ENCODE data around the gene XRCC4. TPM values are rescaled to one million over a fixed set of nuclear protein-coding genes. Genes with fewer than 3 reads are reported as not detected.

The XRCC4 gene
- total RNA-seq, 1 donor from 2014 or later = 15.5 TPM

DNA sequence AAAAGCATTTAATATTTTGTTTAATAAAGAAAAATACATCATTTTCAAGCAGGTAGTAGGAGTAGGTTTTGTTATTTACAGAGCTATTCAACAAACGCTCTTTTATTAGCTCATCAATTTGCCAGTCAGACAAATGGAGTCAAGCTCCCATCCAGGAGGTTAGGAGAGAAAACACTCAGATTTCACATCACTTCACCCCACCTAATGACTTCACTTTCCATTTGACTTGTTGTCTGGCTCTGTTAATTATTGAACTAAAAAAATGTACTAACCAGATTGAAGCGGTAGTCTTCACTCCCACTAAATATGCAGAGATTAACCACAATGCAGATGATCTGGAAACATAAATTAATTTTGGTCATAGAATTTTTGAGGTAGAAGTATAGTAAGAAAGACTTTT lies 200.6 kb downstream of the XRCC4 start:
- H3K27me3 Mint-ChIP-seq (ENCODE audit: low read depth, unreplicated experiment) = no peaks in the 10 kb centered on the region
- no peaks in the 10 kb centered on the region for H3K9me3 ChIP-seq (ENCODE audit: insufficient read depth, low read depth, low read length)
- peaks cover 11% of the 10 kb centered on the region for H3K4me1 Mint-ChIP-seq (ENCODE audit: low read depth, unreplicated experiment)
- no peak overlapping the region for H3K9ac ChIP-seq (ENCODE audit: low read length)
- H3K27ac ChIP-seq (ENCODE audit: low read depth, low read length) = no peak overlapping the region
- no peak overlapping the region for H3K4me3 Mint-ChIP-seq (ENCODE audit: unreplicated experiment)
- H3K27me3 ChIP-seq (ENCODE audit: insufficient read depth, low read length) = no peaks in the 10 kb centered on the region
- no peaks in the 10 kb centered on the region for H4K20me1 ChIP-seq (ENCODE audit: insufficient read depth, low read length)
- no peaks in the 10 kb centered on the region for H3K36me3 ChIP-seq (ENCODE audit: insufficient read depth, low read length)
- no peak overlapping the region for H3K4me3 ChIP-seq (ENCODE audit: insufficient read depth, low read depth, low read length)
- no peaks in the 10 kb centered on the region for H3K79me2 ChIP-seq (ENCODE audit: insufficient read depth, low read length)
- H3K9me3 Mint-ChIP-seq (ENCODE audit: unreplicated experiment) = peaks cover under 1% of the 10 kb centered on the region
- H3K27ac Mint-ChIP-seq (ENCODE audit: unreplicated experiment) = no peak overlapping the region
- DNase-seq (ENCODE audit: low read depth) (no peak), FAIRE-seq (no peak)
- no peak overlapping the region for H2AFZ ChIP-seq (ENCODE audit: low read depth, low read length)
- H3K36me3 Mint-ChIP-seq (ENCODE audit: low read depth, unreplicated experiment) = no peaks in the 10 kb centered on the region
- H3K4me1 ChIP-seq (ENCODE audit: insufficient read depth, low read length) = peaks cover 15% of the 10 kb centered on the region
- H3K4me2 ChIP-seq (ENCODE audit: low read length) = no peak overlapping the region
- TF ChIP-seq CTCF (IDR thresholded peaks at IDR 0.05; ENCODE audit: insufficient read depth, low read depth, low read length) (no peak), EZH2 (IDR thresholded peaks at IDR 0.05; ENCODE audit: insufficient read depth, low read length) (no peak)

- no peaks in the 10 kb centered on the region for H3K9me3 ChIP-seq (ENCODE audit: insufficient read depth, low read depth, low read length)
- H2AFZ ChIP-seq (ENCODE audit: low read depth, low read length) = no peak overlapping the region
- no peaks in the 10 kb centered on the region for H3K36me3 ChIP-seq (ENCODE audit: insufficient read depth, low read length)
- peak overlapping the region; percentile 67 for H3K4me2 ChIP-seq (ENCODE audit: low read length)
- Mint-ChIP-seq H3K4me3 (ENCODE audit: unreplicated experiment) (no peak overlapping the region), H3K4me1 (ENCODE audit: low read depth, unreplicated experiment) (peaks cover 12% of the 10 kb centered on the region), H3K9me3 (ENCODE audit: unreplicated experiment) (no peaks in the 10 kb centered on the region), H3K36me3 (ENCODE audit: low read depth, unreplicated experiment) (no peaks in the 10 kb centered on the region), H3K27me3 (ENCODE audit: low read depth, unreplicated experiment) (no peaks in the 10 kb centered on the region), H3K27ac (ENCODE audit: unreplicated experiment) (peak overlapping the region; percentile 4)
- no peaks in the 10 kb centered on the region for H3K27me3 ChIP-seq (ENCODE audit: insufficient read depth, low read length)
- H3K9ac ChIP-seq (ENCODE audit: low read length) = no peak overlapping the region
- TF ChIP-seq CTCF (IDR thresholded peaks at IDR 0.05; ENCODE audit: insufficient read depth, low read depth, low read length) = no peak
- no peak for TF ChIP-seq EZH2 (IDR thresholded peaks at IDR 0.05; ENCODE audit: insufficient read depth, low read length)
- H3K4me1 ChIP-seq (ENCODE audit: insufficient read depth, low read length) = peaks cover 15% of the 10 kb centered on the region
- FAIRE-seq = peak; percentile 39
- H4K20me1 ChIP-seq (ENCODE audit: insufficient read depth, low read length) = no peaks in the 10 kb centered on the region
- no peak overlapping the region for H3K27ac ChIP-seq (ENCODE audit: low read depth, low read length)
- H3K4me3 ChIP-seq (ENCODE audit: insufficient read depth, low read depth, low read length) = peak overlapping the region; percentile 17
- no peaks in the 10 kb centered on the region for H3K79me2 ChIP-seq (ENCODE audit: insufficient read depth, low read length)
- DNase-seq (ENCODE audit: low read depth) = no peak
Measured at GRCh38 chr5:83281176-83281575, 203.8 kb downstream of the XRCC4 start.

DNA sequence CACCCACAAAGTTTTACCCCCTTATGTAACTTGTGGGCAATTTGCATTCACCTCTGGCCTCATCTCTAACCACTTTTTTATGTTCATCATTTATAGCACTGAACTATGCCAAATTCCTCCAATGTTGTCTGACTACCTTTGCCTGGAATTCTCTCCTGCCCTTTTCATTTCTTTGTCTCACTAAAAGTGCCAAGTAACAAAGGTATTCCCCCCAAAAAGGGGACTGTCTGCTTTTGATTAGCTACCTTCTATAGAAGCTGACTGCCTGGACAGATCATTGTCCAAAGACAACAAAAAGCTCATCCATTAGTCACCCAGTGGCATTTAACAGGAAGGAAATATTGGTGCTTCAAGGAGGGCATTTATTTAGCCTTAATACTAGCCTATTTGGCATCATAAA lies 204.3 kb downstream of the XRCC4 start:
- Histone ChIP-seq H3K4me2 (ENCODE audit: low read length) (peak overlapping the region; percentile 67), H3K4me3 (ENCODE audit: insufficient read depth, low read depth, low read length) (peak overlapping the region; percentile 17), H3K27ac (ENCODE audit: low read depth, low read length) (no peak overlapping the region), H3K4me1 (ENCODE audit: insufficient read depth, low read length) (peaks cover 15% of the 10 kb centered on the region), H3K9ac (ENCODE audit: low read length) (no peak overlapping the region), H3K36me3 (ENCODE audit: insufficient read depth, low read length) (no peaks in the 10 kb centered on the region), H3K79me2 (ENCODE audit: insufficient read depth, low read length) (no peaks in the 10 kb centered on the region), H2AFZ (ENCODE audit: low read depth, low read length) (no peak overlapping the region), H3K27me3 (ENCODE audit: insufficient read depth, low read length) (no peaks in the 10 kb centered on the region), H3K9me3 (ENCODE audit: insufficient read depth, low read depth, low read length) (no peaks in the 10 kb centered on the region), H4K20me1 (ENCODE audit: insufficient read depth, low read length) (no peaks in the 10 kb centered on the region)
- no peak overlapping the region for H3K27ac Mint-ChIP-seq (ENCODE audit: unreplicated experiment)
- H3K36me3 Mint-ChIP-seq (ENCODE audit: low read depth, unreplicated experiment) = no peaks in the 10 kb centered on the region
- H3K9me3 Mint-ChIP-seq (ENCODE audit: unreplicated experiment) = no peaks in the 10 kb centered on the region
- TF ChIP-seq EZH2 (IDR thresholded peaks at IDR 0.05; ENCODE audit: insufficient read depth, low read length) = no peak
- TF ChIP-seq CTCF (IDR thresholded peaks at IDR 0.05; ENCODE audit: insufficient read depth, low read depth, low read length) = no peak
- peak; percentile 90 for FAIRE-seq
- no peaks in the 10 kb centered on the region for H3K27me3 Mint-ChIP-seq (ENCODE audit: low read depth, unreplicated experiment)
- no peak overlapping the region for H3K4me3 Mint-ChIP-seq (ENCODE audit: unreplicated experiment)
- DNase-seq (ENCODE audit: low read depth) = peak; percentile 93
- H3K4me1 Mint-ChIP-seq (ENCODE audit: low read depth, unreplicated experiment) = peaks cover 12% of the 10 kb centered on the region

Data from astrocyte (in vitro differentiated cells and primary cell).